IMR-90 (cell line): Measurements from ENCODE around the gene ILK.

Experiments used
- BHLHE40 ChIP-seq: fragments of 150-350 bp; IDR thresholded peaks from 2 replicates; pipeline ENCODE4 v1.6.1; 2016; ENCODE audit warnings: mild to moderate bottlenecking, low read depth, low read length
- CEBPB ChIP-seq: IDR thresholded peaks from 2 replicates; pipeline ENCODE4 v1.6.1; 2012; ENCODE audit warnings: low read depth, low read length, improper control_type of control experiment
- FOS ChIP-seq: fragments of 150-350 bp; IDR thresholded peaks from 2 replicates; pipeline ENCODE4 v1.6.1; 2016; ENCODE audit warnings: low read depth, low read length
- MAFK ChIP-seq: IDR thresholded peaks from 2 replicates; pipeline ENCODE4 v1.6.1; 2012; ENCODE audit warnings: low read depth, low read length, improper control_type of control experiment
- MXI1 ChIP-seq: IDR thresholded peaks from 2 replicates; pipeline ENCODE4 v1.6.1; 2012; ENCODE audit warnings: low read depth, mild to moderate bottlenecking, low read length, moderate library complexity, borderline replicate concordance
- NFE2L2 ChIP-seq: fragments of 150-350 bp; IDR thresholded peaks from 2 replicates; pipeline ENCODE4 v1.6.1; 2016; ENCODE audit warnings: low read depth, mild to moderate bottlenecking, low read length
- POLR2A ChIP-seq: IDR thresholded peaks from 2 replicates; pipeline ENCODE4 v1.6.1; 2012; ENCODE audit warnings: mild to moderate bottlenecking, low read depth, low read length
- RAD21 ChIP-seq: IDR thresholded peaks from 2 replicates; pipeline ENCODE4 v1.6.1; 2012; ENCODE audit warnings: low read length, improper control_type of control experiment
- RCOR1 ChIP-seq: IDR thresholded peaks from 2 replicates; pipeline ENCODE4 v1.6.1; 2012; ENCODE audit warnings: mild to moderate bottlenecking, low read length, improper control_type of control experiment; ENCODE audit not compliant: insufficient replicate concordance
- RFX5 ChIP-seq: IDR thresholded peaks from 2 replicates; pipeline ENCODE4 v1.8.0; 2012; ENCODE audit warnings: low read depth, mild to moderate bottlenecking, low read length, moderate library complexity
- SMC3 ChIP-seq: fragments of 150-350 bp; IDR thresholded peaks from 2 replicates; pipeline ENCODE4 v1.6.1; 2016; ENCODE audit warnings: low read depth, mild to moderate bottlenecking, antibody characterized with exemption, low read length, moderate library complexity
- TF ChIP-seq, protein P1 (sequence below): conservative IDR thresholded peaks from 2 replicates; pipeline ENCODE4 v1.5.1; 2012; ENCODE audit warnings: mild to moderate bottlenecking, low read depth, low read length, improper control_type of control experiment
- TF ChIP-seq, protein P2 (sequence below): fragments of 150-350 bp; IDR thresholded peaks from 2 replicates; pipeline ENCODE4 v1.6.1; 2016; ENCODE audit warnings: low read depth, mild to moderate bottlenecking, low read length, moderate library complexity, borderline replicate concordance
- TF ChIP-seq, protein P3 (sequence below): fragments of 150-350 bp; IDR thresholded peaks from 2 replicates; pipeline ENCODE4 v1.6.1; 2017; ENCODE audit warnings: mild to moderate bottlenecking, antibody characterized with exemption, low read length, low read depth

DNA sequence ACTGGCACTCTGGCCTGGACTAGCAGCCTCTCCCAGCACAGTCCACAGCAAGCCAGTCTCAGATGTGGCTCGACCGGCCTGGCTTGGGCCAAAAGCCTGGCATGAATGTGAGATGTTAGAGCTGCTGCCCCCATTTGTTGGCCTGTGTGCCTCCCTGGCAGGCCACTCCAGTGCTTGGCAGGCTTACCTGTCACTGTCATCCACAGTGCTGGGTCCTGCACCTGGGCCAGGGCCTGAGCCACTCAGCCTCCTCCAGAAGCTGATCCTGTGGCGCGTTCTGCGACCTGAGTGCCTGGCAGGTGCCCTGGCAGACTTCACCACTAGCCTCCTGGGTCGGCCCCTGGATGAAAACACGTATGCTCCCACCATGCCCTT is 36.2 kb upstream of the ILK start:
- TF ChIP-seq, protein P1, sequence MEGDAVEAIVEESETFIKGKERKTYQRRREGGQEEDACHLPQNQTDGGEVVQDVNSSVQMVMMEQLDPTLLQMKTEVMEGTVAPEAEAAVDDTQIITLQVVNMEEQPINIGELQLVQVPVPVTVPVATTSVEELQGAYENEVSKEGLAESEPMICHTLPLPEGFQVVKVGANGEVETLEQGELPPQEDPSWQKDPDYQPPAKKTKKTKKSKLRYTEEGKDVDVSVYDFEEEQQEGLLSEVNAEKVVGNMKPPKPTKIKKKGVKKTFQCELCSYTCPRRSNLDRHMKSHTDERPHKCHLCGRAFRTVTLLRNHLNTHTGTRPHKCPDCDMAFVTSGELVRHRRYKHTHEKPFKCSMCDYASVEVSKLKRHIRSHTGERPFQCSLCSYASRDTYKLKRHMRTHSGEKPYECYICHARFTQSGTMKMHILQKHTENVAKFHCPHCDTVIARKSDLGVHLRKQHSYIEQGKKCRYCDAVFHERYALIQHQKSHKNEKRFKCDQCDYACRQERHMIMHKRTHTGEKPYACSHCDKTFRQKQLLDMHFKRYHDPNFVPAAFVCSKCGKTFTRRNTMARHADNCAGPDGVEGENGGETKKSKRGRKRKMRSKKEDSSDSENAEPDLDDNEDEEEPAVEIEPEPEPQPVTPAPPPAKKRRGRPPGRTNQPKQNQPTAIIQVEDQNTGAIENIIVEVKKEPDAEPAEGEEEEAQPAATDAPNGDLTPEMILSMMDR = no peak
- TF ChIP-seq, protein P2, sequence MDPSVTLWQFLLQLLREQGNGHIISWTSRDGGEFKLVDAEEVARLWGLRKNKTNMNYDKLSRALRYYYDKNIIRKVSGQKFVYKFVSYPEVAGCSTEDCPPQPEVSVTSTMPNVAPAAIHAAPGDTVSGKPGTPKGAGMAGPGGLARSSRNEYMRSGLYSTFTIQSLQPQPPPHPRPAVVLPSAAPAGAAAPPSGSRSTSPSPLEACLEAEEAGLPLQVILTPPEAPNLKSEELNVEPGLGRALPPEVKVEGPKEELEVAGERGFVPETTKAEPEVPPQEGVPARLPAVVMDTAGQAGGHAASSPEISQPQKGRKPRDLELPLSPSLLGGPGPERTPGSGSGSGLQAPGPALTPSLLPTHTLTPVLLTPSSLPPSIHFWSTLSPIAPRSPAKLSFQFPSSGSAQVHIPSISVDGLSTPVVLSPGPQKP = no peak
- TF ChIP-seq SMC3 (no peak), POLR2A (no peak), MAFK (no peak), MXI1 (no peak), BHLHE40 (no peak), CEBPB (no peak), RFX5 (no peak), RAD21 (no peak), RCOR1 (no peak), FOS (no peak), NFE2L2 (no peak)
- TF ChIP-seq, protein P3, sequence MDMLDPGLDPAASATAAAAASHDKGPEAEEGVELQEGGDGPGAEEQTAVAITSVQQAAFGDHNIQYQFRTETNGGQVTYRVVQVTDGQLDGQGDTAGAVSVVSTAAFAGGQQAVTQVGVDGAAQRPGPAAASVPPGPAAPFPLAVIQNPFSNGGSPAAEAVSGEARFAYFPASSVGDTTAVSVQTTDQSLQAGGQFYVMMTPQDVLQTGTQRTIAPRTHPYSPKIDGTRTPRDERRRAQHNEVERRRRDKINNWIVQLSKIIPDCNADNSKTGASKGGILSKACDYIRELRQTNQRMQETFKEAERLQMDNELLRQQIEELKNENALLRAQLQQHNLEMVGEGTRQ = no peak
